K562 (cell line): ENCODE results near the gene NME7. TPM values are rescaled to one million over a fixed set of nuclear protein-coding genes. Genes with fewer than 3 reads are reported as not detected.
A peak's percentile ranks its signal among the peaks of the same experiment; 100 is the strongest.

ENCODE experiments used
- BRCA1 ChIP-seq, 2 experiments: fragments of 450-650 bp in 1 of 2; sonication (generic) in 1 of 2; formaldehyde crosslinking in 1 of 2; IDR thresholded peaks; 2 replicates each; pipeline versions ENCODE4 v1.5.0 to v1.6.1; 2017 to 2020; ENCODE audit warnings: mild to moderate bottlenecking in 1 of 2, missing genetic modification reagents in 1 of 2
- HDAC2 ChIP-seq: fragments of 450-650 bp; IDR thresholded peaks from 2 replicates; pipeline ENCODE4 v1.6.1; 2016; ENCODE audit warnings: mild to moderate bottlenecking
- HMGXB4 ChIP-seq: sonication (generic); formaldehyde crosslinking; IDR thresholded peaks from 2 replicates; pipeline ENCODE4 v1.8.1; 2023; ENCODE audit warnings: mild to moderate bottlenecking, missing genetic modification reagents
- HOXB6 ChIP-seq: fragments of 250-450 bp; sonication (Bioruptor Pico); IDR thresholded peaks from 2 replicates; pipeline ENCODE4 v1.5.1; 2022; ENCODE audit warnings: mild to moderate bottlenecking, borderline replicate concordance
- ILK ChIP-seq: fragments of 450-650 bp; IDR thresholded peaks from 2 replicates; pipeline ENCODE4 v1.6.1; 2016; ENCODE audit warnings: missing genetic modification characterization, low read depth, mild to moderate bottlenecking, missing compliant biosample characterization, moderate library complexity, borderline replicate concordance
- MBD1 ChIP-seq: fragments of 250-450 bp; sonication (Bioruptor Pico); IDR thresholded peaks from 2 replicates; pipeline ENCODE4 v1.8.0; 2022; ENCODE audit warnings: inconsistent platforms
- MCM3 ChIP-seq: fragments of 450-650 bp; IDR thresholded peaks from 2 replicates; pipeline ENCODE4 v1.6.1; 2016
- OTX1 ChIP-seq: fragments of 450-650 bp; formaldehyde crosslinking; IDR thresholded peaks from 2 replicates; pipeline ENCODE4 v1.4.0; 2022; ENCODE audit warnings: mild to moderate bottlenecking
- PHB2 ChIP-seq: fragments of 450-650 bp; IDR thresholded peaks from 2 replicates; pipeline ENCODE4 v1.6.1; 2017; ENCODE audit warnings: low read depth
- RBM15 ChIP-seq: fragments of 200-400 bp; formaldehyde crosslinking; IDR thresholded peaks from 2 replicates; pipeline ENCODE4 v1.6.1; 2018; ENCODE audit warnings: mild to moderate bottlenecking, low read length, moderate library complexity; ENCODE audit not compliant: insufficient read depth
- RCOR1 ChIP-seq, 2 experiments: IDR thresholded peaks; 2 replicates each; pipeline ENCODE4 v1.6.1; 2012; ENCODE audit warnings: low read depth in 2 of 2, low read length in 2 of 2, borderline replicate concordance in 1 of 2, improper control_type of control experiment in 1 of 2
- SETDB1 ChIP-seq: IDR thresholded peaks from one replicate; pipeline ENCODE4 v1.6.1; 2012; ENCODE audit warnings: low read length, control low read depth, inconsistent platforms
- SIN3B ChIP-seq: fragments of 450-650 bp; IDR thresholded peaks from 2 replicates; pipeline ENCODE4 v1.6.1; 2017; ENCODE audit warnings: low read depth, mild to moderate bottlenecking, moderate library complexity
- SMAD3 ChIP-seq: fragments of 450-650 bp; formaldehyde crosslinking; conservative IDR thresholded peaks from 2 replicates; pipeline ENCODE4 v1.4.0; 2020; ENCODE audit warnings: mild to moderate bottlenecking
- STAT5A ChIP-seq: IDR thresholded peaks from 2 replicates; pipeline ENCODE4 v1.6.1; 2012; ENCODE audit warnings: low read length, inconsistent platforms, borderline replicate concordance
- TAF1 ChIP-seq: IDR thresholded peaks from 2 replicates; pipeline ENCODE4 v1.6.1; 2011; ENCODE audit warnings: mild to moderate bottlenecking, low read length, moderate library complexity; ENCODE audit not compliant: insufficient read depth, control insufficient read depth, severe bottlenecking; ENCODE audit errors: extremely low read depth
- U2AF1 ChIP-seq: fragments of 200-400 bp; formaldehyde crosslinking; optimal IDR thresholded peaks from 2 replicates; pipeline ENCODE3; 2017; ENCODE audit warnings: mild to moderate bottlenecking, low read depth, low read length, moderate library complexity
- ZNF444 ChIP-seq: fragments of 250-450 bp; sonication (Bioruptor Pico); IDR thresholded peaks from 2 replicates; pipeline ENCODE4 v1.4.0; 2020; ENCODE audit warnings: mild to moderate bottlenecking, moderate library complexity
- ZNF584 ChIP-seq: fragments of 200-800 bp; sonication (Bioruptor generic); IDR thresholded peaks from 2 replicates; pipeline ENCODE4 v1.6.1; 2016; ENCODE audit warnings: low read depth, mild to moderate bottlenecking, missing genetic modification characterization, missing compliant biosample characterization
- ZNF586 ChIP-seq: fragments of 450-650 bp; formaldehyde crosslinking; conservative IDR thresholded peaks from 2 replicates; pipeline ENCODE4 v1.4.0; 2020; ENCODE audit warnings: mild to moderate bottlenecking, moderate library complexity
- polyA plus RNA-seq, 8 experiments: library from polyadenylated mRNA; depleted of rRNA in 4 of 8; stranded (reverse) in 5 of 8; unstranded in 3 of 8; fragments of >200 nt; fragmentation: Nextera tagmentation in 2 of 8; fragmentation: Illumina TruSeq in 1 of 8; extraction: Ambion mirVana in 2 of 8; extraction: Trizol in 1 of 8; gene quantifications; 2 replicates each; pipeline versions ENCODE4 v1.2.1 to v1.2.3, GENCODE V29; 2011 to 2014; ENCODE audit warnings: inconsistent platforms in 1 of 8, missing spikeins in 1 of 8
- total RNA-seq, 7 experiments: library from RNA; depleted of rRNA in 6 of 7; stranded (reverse); fragments of >200 nt in 6 of 7; fragmentation: Illumina TruSeq in 2 of 7; extraction: Trizol in 2 of 7; gene quantifications; 2 replicates each; pipeline versions ENCODE4 v1.2.1 to v1.2.3, GENCODE V29; 2011 to 2021; ENCODE audit warnings: low replicate concordance in 1 of 7
- TF ChIP-seq, protein P1 (sequence below): fragments of 450-650 bp; formaldehyde crosslinking; IDR thresholded peaks from 2 replicates; pipeline ENCODE4 v1.4.0; 2020; ENCODE audit warnings: mild to moderate bottlenecking, moderate library complexity

Gene NME7
- total and polyA plus RNA-seq, 9 of the 15 experiments (the other 6 are each of a cell fraction or from before 2014, with no cell fraction given): 7.9 to 43.2 (median 23.9) TPM

DNA sequence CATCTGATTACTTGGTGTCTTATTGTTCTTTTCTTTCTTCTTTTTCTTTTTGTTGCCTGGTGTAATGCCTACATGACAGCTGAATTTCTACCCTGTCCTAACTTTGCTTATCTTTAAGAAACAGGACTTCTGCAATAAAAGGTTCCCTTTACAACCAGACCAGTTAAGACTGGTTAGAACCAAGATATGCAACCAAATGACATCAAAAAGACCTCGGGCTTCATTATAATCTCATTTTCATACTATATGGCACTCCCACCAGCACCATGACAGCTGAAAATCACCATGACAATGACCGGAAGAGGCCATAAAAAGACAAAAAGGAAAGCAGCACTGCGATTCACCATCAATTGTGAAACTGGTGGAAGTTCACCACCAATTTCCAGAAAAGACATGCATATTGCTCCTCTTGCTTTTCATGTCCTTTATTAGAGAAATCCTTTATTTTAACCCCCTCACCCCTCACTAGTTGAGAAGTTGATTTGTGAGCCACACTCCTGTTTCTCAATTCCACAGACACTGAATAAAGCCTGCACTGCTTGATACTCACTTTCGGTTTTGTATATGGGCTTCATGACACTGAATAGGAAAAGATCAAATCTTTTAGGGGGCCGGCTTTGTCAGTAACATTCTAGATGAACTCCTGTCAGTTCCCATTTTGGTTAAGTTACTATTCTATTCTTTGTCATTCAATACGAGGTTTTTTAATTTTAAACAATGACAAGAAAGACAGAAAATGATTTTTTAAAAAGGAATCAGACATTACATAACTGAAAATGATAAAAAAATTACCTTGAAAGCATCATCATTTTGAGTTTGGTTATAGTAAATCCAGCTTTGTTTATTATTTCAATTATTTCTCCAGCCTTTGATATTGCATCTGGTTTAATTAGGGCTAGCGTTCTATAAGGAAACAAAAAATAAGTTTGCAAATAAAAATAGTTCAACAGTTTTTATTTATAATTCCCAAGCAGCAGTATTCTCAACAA lies 58.1 kb downstream of the NME7 start (continued):
- TF ChIP-seq HDAC2 (no peak), ZNF444 (CRISPR knock-in tag) (no peak), MBD1 (CRISPR knock-in tag) (no peak), SMAD3 (no peak), TAF1 (no peak), SETDB1 (no peak), U2AF1 (no peak), STAT5A (peak; percentile 68; the same call in 1 of the 2 replicates), BRCA1 (IDR thresholded peaks at IDR 0.05) (no peak), BRCA1 (CRISPR knock-in tag; IDR thresholded peaks at IDR 0.05) (no peak), OTX1 (CRISPR knock-in tag) (no peak), MCM3 (no peak), ZNF584 (CRISPR knock-in tag) (no peak), RCOR1 (IDR thresholded peaks at IDR 0.05; ENCODE audit: borderline replicate concordance in 1 of 2, low read depth in 2 of 2, low read length in 2 of 2) (peak in 1 of 2 experiments; percentile 58; a peak in 1 of 4 replicates), PHB2 (no peak), ILK (no peak), HOXB6 (CRISPR knock-in tag) (no peak), HMGXB4 (CRISPR knock-in tag) (no peak), RBM15 (no peak), ZNF586 (CRISPR knock-in tag) (no peak), SIN3B (no peak)
- TF ChIP-seq, protein P1, sequence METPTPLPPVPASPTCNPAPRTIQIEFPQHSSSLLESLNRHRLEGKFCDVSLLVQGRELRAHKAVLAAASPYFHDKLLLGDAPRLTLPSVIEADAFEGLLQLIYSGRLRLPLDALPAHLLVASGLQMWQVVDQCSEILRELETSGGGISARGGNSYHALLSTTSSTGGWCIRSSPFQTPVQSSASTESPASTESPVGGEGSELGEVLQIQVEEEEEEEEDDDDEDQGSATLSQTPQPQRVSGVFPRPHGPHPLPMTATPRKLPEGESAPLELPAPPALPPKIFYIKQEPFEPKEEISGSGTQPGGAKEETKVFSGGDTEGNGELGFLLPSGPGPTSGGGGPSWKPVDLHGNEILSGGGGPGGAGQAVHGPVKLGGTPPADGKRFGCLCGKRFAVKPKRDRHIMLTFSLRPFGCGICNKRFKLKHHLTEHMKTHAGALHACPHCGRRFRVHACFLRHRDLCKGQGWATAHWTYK: no peak
